ENCODE measurements around the gene ACER3.
"Not testable (repeated sequence)": the region's sequence is repeated elsewhere in the genome, so short reads cannot be mapped to it uniquely, and the experiment has no call there.

Gene ACER3

DNA sequence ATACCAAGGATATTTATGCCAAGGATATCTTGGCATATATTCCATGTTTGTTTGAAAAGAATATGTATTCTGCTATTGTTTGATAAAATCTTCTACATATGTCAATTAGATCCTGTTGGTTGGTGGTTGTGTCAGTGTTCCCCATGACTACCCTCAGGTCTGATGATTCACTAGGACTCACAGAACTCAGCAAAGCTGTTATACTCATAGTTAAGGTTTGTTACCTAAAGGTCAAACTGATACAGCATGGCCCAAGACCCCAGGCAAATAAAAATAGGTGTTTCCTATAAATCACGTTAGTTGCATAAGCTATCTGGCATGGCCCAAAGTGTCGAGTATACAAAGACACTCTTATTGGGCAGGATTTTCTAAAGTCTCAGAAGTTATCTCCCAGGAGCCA is 143.2 kb downstream of the ACER3 start:
- DNase-seq: no peak

DNA sequence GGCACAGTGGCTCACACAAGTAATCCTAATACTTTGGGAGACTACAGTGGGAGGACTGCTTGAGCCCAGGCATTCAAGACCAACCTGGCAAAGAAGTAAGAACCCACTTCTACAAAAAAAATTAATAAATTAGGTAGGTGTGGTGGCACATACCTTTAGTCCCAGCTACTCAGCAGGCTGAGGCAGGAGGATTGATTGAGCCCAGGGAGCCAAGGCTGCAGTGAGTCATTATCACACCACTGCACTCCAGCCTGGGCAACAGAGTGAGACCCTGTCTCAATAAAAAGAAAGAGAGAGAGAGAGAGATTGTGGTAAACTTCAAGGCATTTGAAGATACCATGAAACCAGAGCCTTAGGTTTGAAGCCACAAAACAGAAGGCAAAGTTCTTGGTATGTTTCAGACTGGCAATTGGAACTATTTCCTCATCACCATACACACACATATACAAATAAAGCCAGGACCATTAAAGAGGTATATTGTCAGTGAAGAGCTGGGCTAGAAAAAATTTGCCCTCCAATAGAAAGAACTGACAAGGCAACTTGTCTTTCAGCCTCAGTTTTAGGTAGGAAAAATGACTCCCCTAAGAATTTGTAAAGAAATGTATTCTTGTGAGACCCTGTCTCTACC is 148.9 kb downstream of the ACER3 start:
- no peak for DNase-seq

DNA sequence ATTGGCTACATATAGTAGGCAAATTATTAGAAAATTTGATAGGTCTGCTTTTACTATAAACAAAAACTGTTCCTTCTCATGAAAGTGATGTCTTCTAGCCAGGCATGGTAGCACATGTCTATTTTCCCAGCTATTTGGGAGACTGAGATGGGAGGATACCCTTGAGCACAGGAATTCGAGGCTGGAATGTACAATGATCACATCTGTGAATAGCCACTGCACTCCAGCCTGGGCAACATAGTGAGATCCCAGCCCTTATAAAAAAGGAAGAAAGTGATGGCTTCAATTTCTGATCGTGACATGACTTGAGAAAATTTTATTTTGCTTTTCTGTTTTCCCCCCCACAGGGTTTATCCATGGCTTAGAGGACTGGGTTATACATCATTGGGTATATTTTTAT is 154.0 kb downstream of the ACER3 start:
- DNase-seq: no peak

DNA sequence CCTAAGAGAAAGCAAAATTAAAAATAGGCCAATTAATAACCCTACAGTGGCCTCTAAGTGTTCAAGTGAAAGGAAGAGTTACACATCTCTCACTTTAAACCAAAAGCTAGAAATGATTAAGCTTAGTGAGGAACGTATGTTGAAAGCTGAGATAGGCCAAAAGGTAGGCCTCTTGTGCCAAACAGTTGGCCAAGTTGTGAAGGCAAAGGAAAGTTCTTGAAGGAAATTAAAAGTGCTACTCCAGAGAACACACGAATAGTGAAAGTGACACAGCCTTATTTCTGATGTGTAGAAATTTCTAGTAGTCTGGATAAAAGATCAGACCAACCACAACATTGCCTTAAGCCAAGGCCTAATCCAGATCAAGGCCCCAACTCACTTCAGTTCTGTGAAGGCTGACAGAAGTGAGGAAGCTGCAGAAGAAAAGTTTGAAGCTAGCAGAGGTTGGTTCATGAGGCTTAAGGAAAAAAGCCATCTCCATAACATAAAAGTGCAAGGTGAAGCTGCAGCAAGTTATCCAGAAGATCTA is 157.7 kb downstream of the ACER3 start:
- DNase-seq: not testable (repeated sequence)

DNA sequence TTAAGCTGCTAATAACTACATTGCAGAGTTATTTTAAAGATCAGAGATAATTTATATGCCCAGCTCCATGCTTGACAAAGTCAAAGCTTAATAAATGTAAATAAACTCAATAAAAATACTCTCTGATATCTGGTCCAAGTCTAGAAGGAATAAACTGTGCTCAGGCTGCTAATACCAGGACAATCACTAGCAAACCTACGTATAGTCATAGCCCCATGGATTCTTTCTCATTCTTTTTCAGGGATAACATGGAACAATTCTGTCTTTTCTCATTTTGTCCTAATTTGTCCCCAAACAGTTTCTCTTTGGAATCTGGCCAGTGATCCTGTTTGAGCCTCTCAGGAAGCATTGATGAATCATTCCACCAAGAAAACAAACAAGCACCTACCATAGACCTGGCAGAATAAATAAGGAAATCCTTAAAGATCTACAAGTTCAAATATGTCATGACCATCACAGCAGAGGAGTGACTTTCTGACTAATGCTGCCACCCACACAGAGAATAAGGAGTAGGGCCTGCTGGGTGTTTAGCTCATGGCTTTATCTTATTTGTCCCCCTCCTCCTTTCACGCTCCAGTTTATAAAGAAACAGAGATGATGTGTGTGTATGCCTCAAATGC is 159.4 kb downstream of the ACER3 start:
- DNase-seq: no peak

DNA sequence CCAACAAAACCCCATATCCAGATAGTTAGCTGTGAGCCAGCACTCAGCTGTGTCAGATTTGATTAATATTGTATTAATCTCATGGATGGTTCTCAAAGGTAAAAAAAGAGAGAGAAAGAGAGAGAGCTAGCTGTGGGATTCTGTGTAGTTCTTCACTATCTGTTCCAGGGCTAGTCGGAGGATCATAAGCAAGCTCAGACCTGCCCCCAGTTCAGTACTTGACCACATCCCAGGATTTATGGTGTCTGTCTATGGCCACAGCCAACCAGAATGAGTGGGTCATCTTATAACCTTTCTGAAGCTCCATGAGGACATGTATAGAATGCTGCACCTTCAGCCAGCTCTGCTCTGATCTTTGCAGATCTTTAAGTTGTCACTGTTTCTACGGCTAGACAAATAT is 160.0 kb downstream of the ACER3 start:
- no peak for DNase-seq

DNA sequence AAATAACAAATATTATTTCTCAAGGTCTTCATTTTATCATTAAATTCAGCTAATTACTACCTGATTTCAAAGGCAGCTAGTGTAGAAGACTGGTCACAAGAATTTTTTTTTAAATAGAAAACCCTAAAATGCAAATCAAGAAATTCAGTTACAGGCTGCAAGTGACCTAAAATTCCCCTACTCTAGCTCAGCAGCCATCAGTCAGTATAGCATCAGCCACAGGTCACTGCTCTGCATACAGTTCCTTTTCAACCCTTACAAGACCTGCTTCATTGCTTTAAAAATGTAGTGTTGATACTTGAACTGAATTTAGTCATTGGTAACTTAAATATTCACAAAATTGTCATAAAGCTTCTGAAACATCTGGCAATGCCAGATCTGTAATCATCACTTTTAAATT is 164.0 kb downstream of the ACER3 start:
- DNase-seq: no peak

DNA sequence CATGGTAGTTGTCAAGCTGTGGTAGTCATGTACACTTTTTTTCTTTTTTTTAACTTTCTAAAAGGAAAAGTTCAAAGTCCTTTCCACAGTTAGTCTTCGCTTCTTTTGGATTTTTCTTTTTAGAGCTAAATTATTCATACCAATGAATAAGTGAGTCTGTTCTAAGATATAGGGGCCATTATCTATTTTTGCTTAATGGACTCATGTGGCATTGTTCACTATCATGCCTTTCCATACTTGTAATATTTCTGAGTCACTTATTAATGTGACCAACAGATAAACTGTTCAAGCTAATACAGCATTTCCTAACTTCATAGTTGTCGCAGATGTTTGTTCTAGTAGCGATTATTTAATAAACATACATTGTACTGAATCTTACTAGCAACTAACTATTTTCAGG is 165.5 kb downstream of the ACER3 start:
- no peak for DNase-seq

DNA sequence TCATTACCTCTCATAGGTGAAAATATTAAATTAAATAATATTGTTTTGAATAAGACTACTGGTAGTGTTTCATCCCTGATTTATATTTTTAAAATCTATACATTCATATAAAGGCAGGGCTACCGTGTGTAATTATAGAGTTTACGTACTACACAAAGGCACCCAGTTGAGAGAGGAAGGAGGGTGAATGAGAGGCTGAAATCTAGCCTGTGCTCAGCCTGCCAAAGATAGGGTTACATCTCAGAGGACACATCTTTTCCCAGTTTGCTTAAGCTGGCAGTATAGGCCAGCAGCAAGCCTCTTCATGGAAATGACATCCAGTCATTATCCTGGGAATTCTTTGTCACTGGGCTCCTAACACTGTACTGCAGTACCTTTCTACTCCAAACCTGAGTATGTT is 166.0 kb downstream of the ACER3 start:
- DNase-seq: no peak

DNA sequence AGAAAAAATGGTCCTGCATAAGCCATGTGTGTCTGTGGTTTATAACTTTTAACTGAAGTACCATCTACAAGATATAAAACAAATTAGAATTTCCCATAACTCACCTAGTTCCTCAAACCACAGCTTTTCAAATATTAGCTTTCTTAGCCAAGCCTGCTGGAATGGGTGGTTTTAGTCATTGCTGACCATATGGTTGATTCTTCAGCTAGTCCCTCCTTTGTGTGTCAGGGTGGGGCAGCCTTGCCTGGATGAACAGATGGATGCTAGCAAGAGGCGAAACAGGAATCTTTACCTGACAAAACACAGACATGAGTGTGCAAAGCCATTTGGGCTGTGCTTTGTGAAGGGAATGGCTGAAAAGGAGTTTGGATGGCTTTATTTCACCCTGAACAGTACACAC is 166.6 kb downstream of the ACER3 start:
- DNase-seq: no peak

DNA sequence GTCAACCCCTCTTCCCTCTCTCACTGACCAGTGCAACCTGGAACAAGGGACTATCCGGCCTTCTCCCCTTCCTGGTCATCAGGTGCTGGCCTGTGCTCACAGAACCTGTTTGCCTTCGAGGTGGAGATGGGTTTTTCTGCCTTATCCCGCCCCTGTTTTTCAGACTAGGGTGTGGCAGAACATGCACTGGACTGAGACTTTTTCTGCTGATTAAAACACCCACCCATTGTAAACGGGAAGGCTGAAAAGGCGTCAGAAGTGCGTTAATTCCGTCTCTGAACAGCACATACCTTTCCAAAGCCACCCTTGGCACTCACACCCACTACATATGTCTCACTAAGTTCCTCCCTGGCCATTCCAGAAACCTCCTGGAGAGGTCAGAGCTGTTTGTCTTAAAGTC is 169.1 kb downstream of the ACER3 start:
- no peak for DNase-seq

DNA sequence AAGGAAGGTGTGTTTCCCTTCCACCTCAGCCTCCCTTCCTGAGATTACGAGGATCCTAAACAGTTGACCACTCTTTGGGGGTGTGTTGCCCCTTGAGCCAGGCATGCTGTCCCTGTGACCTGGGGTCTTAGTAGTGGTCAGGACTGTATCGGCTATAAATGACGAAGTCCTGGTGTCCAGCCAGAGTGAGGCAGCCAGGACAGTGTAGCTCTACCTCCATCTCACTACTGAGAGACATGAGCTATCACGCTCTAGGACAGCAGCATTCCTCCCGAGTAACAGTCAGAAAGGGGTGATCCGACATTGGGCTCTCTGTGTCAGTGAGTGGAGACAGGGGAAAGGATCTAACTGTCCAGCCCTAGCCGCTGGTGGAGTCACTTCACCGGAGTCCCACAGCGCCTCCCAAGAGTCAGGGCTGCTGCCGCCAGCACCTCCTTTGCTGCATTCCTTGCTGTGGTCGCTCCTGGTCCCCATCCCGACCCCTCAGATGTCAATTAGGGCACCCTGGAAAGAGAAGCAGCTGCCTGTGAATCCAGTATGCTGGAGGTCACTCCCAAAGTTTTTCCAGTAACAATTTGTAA is 170.2 kb downstream of the ACER3 start:
- no peak for DNase-seq

DNA sequence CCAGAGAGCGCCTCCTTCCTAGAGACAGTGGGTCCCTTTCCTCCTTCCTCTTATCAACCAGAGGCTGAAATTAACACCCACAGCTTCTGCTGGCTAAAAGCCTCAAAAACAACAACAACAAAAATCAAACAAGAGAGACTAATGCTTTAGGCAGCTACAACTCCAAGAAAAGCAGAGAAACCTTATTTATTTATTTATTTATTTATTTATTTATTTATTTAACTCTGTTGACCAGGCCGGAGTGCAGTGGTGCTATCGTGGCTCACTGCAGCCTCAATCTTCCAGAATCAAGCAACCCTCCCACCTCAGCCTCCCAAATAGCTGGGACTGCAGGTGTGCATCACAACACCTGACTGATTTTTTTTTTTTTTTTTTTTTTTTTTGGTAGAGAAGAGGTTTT is 170.9 kb downstream of the ACER3 start:
- no peak for DNase-seq

DNA sequence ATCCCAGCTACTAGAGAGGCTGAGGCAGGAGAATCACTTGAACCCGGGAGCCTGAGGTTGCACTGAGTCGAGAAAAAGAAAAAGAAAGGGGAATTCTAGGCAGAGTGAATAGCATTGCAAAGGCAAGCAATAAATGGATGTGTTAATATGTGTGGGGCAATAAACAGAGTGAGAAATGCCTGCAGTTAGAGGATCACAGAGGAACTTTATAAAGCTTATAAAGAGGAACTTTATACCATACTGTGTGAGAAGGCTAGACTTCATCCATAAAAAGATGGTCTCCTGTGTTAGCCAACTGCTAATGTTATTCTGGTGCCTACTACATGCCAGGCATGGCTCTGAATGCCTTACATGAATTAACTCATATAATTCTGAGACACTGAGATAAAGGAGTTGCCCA is 174.3 kb downstream of the ACER3 start:
- DNase-seq: no peak

DNA sequence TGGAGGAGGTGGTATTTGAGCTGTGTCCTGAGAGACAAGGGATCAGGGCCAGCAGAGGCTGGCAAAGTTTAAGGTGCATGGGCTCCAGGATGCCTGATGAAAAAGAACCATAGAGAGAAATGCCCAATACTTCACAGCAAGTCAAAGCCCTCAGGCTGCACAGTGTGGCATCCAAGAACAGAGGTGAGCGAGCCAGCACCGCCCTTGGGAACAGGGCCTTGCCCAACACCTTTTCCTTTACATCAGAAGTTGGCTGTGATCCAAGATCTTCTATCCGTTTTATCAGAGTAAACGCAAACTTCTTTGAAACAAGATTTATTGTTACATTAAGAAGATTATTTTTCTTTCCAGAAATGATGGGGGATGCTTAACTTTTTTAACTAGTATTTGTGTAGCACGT is 174.9 kb downstream of the ACER3 start:
- DNase-seq: no peak

DNA sequence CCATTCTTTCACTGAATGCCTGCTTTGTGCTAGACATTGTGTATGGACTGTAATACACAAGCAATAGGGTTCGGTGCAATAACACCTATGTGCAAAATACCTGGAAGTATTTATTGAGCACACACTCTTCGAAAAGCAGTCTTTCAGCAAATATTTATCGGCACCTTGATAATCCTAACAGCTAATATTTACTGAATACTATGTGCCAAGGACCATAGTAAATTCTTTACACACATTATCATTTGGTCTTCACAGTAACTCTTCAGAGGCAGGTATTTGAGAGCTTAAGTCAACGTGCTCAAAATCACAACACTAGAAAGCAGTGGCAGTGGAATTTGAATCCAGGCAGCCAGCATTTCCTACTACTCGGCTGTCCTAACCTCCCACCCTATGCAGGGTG is 175.7 kb downstream of the ACER3 start:
- DNase-seq: no peak

DNA sequence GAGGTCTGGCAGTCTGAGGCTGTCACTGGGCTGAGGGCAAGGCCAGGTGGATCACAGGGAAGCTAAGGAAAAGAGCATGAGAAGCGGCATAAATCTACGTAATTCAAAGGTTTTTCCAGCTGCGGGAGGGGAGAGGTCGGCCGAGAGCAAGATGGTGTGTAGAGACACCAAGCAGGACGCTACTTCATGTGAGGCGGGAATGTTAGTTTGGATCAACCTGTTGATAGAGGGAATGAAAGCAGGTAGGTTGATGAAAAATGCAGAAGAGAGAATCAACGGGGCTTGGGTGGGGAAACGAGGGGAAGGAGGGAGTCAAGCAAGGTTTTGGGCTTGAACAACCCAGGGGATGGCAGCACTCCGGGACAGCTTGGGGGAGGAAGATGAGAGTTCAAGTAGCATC is 176.3 kb downstream of the ACER3 start:
- no peak for DNase-seq

DNA sequence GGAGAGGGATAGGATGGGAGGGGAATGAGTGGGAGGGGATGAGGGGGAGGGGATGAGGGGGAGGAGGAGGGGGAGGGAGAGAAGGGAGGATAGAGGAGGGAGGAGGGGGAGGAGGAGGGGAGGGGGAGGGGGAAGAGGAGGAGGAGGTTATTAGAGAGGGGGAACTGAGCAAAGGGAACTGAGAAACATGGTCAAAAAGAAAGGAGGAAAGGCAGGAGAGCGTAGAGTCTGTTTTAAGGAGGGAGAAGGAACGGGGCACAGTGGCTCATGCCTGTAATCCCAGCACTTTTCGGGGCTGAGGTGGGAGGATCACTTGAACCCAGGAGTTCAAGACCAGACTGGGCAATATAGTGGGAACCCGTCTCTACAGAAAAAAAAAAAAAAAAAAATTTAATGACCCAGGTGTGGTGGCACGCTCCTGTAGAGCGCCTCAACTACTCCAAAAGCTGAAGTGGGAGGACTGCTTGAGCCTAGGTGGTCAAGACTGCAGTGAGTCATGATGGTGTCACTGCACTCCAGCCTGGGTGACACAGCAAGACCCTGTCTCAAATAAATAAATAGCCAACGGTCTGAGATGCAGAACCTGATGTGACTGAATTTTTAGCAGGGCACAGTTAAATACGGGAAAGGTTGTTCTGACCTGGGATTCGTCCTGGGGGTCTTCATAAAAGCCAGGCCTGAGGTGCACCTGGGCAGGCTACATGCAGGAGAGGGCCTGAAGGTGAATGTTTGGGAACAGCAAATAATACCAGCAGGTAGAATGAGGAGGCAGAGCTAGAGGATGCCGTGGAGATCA is 177.5 kb downstream of the ACER3 start:
- DNase-seq: no peak

DNA sequence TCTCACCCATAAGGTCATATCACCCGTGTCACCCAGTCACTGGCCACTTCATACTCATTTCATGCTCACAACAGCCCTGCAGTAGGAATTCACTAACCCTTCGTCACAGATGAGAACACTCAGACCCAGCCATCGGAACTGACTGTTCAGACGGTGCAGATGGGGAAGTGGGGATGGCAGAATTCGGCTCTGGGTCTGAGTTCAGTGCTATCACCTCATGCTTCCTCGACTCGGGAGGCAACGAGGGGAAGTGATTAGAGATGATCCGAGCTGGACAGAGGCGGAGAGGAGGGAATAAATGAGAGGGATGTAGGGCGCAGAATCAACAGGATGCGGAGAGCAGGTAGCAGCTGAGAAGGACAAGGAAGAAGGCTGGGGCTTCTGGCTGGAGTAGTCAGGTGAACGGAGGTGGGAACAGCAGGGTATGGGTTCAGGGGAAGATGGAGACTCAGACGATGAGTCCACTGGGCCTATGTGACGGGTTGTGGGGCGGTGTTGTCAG is 178.2 kb downstream of the ACER3 start:
- DNase-seq: no peak

DNA sequence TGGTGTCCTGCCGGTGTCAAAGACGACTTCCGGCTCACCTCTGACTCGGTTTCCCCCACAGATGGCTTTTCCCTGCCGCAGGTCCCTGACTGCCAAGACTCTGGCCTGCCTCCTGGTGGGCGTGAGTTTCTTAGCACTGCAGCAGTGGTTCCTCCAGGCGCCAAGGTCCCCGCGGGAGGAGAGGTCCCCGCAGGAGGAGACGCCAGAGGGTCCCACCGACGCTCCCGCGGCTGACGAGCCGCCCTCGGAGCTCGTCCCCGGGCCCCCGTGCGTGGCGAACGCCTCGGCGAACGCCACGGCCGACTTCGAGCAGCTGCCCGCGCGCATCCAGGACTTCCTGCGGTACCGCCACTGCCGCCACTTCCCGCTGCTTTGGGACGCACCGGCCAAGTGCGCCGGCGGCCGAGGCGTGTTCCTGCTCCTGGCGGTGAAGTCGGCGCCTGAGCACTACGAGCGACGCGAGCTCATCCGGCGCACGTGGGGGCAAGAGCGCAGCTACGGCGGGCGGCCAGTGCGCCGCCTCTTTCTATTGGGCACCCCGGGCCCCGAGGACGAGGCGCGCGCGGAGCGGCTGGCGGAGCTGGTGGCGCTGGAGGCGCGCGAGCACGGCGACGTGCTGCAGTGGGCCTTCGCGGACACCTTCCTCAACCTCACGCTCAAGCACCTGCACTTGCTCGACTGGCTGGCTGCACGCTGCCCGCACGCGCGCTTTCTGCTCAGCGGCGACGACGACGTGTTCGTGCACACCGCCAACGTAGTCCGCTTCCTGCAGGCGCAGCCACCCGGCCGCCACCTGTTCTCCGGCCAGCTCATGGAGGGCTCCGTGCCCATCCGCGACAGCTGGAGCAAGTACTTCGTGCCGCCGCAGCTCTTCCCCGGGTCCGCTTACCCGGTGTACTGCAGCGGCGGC is 179.0 kb downstream of the ACER3 start:
- DNase-seq: peak; percentile 41

DNA sequence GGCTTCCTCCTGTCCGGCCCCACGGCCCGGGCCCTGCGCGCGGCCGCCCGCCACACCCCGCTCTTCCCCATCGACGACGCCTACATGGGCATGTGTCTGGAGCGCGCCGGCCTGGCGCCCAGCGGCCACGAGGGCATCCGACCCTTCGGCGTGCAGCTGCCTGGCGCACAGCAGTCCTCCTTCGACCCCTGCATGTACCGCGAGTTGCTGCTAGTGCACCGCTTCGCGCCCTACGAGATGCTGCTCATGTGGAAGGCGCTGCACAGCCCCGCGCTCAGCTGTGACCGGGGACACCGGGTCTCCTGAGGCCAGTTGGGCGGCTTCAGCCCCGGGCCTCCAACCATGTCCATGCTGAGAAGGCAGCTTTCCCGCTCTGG is 179.7 kb downstream of the ACER3 start:
- no peak for DNase-seq

DNA sequence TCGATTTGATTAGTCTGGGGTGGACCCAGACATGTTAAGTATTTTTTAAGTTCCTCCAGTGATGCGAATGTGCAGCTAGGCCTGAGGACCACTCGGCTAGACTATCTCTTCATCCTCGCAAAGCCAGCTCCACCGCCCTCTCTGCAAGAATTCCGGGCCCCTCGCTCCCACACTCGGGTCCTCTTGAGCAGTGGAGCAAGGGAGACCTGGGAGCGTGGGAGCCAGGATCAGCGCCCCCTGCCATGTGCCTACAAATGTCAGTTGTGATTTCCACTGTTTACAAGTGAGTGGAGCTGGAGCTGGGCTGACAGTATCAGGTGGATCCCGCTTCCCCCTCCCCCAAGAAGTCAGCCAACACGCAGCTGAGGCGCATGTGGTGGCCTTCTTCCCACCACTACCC is 180.2 kb downstream of the ACER3 start:
- DNase-seq: no peak
